DMS 273 (cell line): ENCODE results near the gene POU2F3.

Experiments
- DNase-seq: peaks from one replicate; lab custom pipeline; 2025; ENCODE audit not compliant: unreplicated experiment; lab: John Stamatoyannopoulos, UW

Gene POU2F3

DNA sequence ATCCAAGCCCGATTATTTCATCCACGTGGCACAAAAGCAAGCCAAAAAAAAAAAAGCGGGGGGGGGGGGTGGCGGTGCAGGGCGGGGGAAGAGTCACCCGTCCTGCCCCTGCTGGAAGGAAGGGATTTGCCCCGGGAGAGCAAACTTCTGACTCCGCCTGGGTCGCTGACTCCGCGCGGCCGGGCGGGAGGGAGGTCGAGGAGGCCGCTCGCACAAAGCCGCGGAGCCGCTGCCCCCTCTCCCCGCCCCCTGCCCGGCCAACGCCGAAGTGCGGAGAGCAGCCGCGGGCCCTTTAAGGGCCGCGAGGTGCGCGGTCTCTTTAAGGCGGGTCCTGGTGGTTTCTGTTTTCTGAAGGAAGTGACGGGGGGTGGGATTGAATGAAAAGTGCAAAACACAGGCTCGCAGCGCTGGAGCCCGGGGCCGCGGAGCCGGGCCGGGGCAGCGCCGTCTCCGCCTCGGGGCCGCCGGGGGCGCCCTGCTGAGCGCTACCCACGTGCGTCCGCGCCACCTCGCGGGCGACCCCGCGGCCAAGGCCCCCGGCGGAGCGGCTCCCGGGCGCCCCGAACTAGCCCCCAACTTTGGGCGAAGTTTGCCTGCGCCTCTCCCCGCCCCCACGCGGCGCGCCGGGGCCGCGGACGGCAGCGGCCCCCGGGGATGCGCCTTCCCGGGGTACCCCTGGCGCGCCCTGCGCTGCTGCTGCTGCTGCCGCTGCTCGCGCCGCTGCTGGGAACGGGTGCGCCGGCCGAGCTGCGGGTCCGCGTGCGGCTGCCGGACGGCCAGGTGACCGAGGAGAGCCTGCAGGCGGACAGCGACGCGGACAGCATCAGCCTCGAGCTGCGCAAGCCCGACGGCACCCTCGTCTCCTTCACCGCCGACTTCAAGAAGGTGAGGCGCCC, 29.1 kb upstream of the POU2F3 start, which contains the start of gene OAF:
OAF (plus strand) TSS at position 407 of the 896 bp plus-strand sequence; CDS start at position 655, 248 bp downstream.
- DNase-seq = peak; percentile 81

GRCh38 chr11:120211522-120212258, 28.2 kb upstream of the POU2F3 start:
- DNase-seq = no peak

- DNase-seq = no peak
These were observed 27.6 kb upstream of the POU2F3 start for GRCh38 chr11:120212259-120212878.

GRCh38 chr11:120212926-120213325, 27.0 kb upstream of the POU2F3 start:
- DNase-seq = no peak

GRCh38 chr11:120214581-120214980, 25.4 kb upstream of the POU2F3 start:
- DNase-seq = no peak

DNA sequence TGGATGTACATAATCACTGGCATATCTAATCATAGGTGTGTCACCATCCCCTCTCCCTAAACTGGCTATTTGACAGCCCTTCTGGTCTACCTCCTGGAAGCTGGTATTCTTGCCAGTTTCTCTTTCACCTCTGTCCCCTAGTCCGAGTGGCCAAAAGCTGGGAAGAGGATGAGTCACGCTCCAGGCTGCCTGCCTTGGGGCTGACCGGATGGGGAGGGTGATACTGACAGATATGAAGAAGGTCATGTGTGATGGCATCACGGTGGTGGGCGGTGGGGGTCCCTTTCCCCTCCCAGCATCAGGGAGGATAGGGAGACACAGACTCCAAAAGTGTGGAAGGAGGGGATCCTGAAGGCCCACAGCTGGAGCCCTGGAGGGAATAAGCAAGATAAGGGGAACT, 24.3 kb upstream of the POU2F3 start:
- no peak for DNase-seq

GRCh38 chr11:120216426-120217102, 23.4 kb upstream of the POU2F3 start:
- DNase-seq = no peak

DNA sequence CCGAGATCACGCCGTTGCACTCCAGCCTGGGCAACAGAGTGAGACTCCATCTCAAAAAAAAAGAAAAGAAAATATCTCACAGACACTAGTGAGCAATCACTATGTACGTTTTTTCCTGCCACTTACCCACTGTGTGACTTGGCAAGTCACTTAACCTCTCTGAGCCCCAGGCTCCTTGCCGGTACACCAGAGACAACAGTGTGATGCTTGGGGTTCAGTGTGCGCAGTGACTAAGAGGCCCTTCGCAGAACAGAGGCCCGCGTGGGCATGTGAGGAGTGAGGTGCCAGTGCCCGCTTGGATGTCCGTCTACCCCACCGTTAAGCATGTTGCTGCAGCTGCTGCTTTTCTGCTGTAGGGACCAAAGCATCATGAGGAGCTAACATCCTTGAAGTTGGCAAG, 22.4 kb upstream of the POU2F3 start:
- DNase-seq = no peak

GRCh38 chr11:120217941-120218694, 21.8 kb upstream of the POU2F3 start:
- no peak for DNase-seq

DNA sequence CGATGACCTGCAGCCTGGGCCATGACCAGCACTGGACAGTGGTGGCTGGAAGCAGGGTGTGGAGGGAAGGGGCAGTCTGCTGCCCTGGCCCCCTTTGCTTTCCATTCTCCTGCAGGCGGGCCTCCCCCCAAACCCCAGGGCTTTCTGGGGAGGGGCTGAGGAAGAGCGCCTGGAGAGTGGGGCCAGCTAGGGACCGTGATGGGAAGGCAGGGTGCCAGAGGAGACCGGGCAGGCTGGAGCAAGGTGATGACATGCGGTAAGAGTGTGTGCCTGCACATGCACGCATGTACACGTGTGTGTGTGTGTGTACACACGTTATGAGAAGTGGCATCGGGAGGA, 21.3 kb upstream of the POU2F3 start:
- DNase-seq = no peak

DNA sequence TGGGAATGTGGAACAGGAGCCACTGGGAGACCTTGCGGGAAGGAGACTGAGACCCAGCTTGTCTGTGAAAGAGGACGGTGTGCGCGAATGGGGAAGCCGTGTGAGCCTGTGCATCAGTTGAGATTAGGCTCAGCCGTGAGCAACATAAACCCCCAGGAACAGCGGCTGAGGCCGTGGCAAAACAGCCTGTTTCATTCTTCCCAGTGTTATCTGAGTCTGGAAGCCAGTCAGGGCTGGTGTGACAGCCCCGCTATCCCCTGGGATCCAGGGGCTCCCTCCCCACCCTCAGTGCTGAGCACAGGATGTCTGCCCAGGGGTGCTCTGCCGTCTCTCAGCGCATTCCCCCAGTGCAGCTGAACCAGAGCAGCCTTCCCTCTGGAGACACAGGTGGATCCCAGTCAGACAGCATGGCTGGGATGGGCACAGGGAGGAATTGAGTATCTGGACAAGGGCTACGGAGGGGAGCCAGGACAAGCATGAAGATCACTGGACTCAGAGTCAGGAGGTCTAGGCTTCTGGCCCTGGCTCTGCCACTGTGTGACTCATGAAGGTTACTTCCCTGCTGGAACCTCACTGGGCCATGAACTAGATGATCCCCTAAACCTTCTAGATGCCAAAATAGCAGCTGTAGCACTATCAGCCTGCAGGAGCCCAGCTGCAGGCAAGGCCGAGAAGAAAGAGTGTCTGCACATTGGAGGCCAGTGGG, 20.6 kb upstream of the POU2F3 start:
- DNase-seq = no peak

DNA sequence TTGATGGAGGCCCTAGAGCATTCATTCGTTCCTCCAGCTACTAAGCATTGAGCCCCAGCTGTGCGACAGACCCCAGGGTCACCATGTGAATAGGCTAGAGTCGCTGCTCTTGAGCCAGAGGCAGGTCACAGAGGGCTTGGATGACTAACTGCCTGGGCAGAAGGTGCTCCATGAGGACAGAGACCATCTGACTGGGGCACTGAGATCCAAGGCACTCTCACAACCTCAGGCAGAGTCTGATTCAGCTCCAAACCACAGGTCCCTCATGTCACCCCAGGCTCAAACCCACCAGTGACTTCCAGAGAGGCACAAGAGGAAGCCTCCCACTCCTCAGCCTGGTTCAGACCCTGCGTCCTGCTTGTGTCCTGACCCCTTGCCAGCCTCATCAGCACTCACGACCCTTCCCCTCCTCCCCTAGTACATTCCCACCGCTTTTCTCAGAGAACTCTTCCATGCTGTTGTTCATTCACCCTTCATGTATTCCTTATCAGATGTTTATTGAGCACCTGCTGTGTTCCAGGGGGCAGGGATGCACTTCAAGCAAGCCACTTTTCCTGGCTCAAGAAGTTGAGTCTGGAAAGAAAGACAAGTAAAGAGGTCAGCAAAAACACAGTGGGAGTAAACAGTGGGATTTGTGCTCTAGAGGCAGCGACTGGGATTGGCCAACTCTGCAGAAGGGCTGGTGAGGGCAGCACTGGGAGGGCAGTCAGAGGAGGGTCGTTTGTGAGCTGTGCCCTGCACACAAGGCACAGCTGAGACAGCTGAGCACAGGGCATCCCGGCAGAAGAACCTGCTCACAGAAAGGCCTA, 19.8 kb upstream of the POU2F3 start:
- no peak for DNase-seq

GRCh38 chr11:120220747-120221037, 19.2 kb upstream of the POU2F3 start:
- no peak for DNase-seq

- no peak for DNase-seq
These were observed 18.7 kb upstream of the POU2F3 start for GRCh38 chr11:120221115-120221752.

DNA sequence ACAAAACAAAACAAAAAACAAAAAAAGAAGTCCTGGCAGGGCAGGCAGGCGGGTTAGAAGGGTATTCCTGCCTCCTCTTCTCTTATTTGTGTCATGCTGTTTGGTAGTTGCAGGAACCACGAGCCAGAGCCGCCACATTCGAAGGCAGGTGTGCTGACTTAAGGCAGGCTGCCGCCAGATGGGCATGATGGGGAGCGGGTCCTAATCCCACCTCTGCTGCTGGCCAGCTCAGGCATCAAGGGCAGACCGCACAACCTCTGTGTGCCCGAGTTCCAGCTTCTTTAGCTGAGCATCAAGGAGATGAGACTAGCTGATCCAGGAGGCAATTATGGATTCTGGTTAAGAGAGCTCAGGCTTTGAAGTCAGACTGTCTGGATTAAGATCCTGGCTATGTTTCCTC, 17.0 kb upstream of the POU2F3 start:
- no peak for DNase-seq

DNA sequence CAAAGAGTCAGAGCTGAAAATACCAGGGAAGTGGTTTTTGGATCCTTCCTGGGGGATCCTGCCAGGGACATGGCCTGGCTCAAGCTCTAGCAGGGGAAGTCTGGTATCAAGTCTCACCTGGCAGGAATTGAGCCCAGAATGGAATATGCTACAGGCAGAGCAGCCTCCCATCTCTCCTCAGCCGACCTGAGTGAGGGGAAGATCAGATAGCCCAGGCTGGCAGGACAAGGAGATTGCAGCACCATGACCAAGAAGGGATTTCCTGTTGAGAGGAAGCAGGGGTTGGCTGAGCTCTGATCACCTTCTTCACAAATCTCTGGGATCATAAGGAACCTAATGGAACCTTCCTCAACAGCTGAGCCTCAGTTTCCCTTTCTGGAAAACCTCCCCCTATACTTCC, 16.1 kb upstream of the POU2F3 start:
- no peak for DNase-seq

DNA sequence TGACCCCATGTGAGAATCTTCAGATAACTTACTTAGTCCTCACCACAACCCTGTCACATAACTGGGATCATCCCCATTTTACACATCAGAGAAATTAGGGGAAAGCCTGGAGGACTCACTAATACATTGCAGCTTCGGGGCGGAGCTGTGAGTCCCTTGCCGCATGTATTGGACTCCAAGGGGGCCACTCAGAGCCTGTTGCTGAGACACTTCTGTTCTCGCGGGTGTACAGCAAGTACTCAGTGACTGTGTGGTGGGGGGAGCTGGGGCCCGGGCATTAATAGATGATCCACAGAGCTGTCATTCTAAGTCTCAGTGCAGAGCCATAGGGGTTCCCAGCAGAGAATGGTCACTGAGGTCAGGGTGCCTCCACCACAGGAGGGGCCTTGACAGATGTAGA, 15.6 kb upstream of the POU2F3 start:
- DNase-seq = no peak

DNA sequence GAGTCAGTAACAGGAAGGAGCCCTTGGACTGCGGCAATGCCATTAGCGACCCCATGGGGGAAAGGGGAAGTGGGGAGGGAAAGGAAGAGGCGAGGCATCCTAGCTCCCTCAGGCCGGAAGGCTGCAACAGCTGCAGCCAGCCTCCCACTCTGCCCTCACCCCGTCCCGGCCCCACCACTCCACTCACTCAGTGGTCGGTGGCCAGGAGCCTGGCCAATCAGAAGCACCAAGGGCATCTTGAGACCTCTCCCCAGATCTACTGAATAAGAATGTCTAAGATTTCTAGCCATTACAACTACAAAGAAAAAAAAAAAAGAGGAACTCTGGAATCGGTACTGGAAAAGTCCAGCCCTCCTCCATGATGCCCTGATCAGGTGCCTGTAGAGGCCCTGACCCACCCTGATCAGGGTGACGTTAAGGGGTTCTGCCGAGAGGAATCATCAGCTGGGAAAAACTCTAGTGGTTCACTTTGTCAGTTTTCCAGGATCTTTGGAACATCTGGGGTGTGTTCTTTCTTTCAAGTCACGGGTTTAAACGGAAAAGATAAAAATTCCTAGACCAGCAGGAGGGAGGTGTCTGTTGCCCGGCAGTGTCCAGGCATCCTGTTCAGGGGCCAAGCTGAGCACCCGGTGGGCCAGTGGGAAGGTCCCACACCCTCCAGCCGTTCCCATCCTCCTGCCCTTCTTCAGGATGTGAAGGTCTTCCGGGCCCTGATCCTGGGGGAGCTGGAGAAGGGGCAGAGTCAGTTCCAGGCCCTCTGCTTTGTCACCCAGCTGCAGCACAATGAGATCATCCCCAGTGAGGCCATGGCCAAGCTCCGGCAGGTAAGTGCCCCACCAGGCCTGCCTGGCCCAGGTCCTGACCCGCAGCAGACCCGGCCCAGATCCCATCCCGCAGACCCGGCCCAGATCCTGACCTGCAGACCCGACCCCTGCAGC, 14.7 kb upstream of the POU2F3 start:
- DNase-seq = no peak
